ENCODE results near the gene HIC2. TPM values are rescaled to one million over a fixed set of nuclear protein-coding genes. Genes with fewer than 3 reads are reported as not detected.

HIC2 gene
- polyA plus RNA-seq, 3 donors: 0.34 to 3.9 (median 0.36) TPM

DNA sequence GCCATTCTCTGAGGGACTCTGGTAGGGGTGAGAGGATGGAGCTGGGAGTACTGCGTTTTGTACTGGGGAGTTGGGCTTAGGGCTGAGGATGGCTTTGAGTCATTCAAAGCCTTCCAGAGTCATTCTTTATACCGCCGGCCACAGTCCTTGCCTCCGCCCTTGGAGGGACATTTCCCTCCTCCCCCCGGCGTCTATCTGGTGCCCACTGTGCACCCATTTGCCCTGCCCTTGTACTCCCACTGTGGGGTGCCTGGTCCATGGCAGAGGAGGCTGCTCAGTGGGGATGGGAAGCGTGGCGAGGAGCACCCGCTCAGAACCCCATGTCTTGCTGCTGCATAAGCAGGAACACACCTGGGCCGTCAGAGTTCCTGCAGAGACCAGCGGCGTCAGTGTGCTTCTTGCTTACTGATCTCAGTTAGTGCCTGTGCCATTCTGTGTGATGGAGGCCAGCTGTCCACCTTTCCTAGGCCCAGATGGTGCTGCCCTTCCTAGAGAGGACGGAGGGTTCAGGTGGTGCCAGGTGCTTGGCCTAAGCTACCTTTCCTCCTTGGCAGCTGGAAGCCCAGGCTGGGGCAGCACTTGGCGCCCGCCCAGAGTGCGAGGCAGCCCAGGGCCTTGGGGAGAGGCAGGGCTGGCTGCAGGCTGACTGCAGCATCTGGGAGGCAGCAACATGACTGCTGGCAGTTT lies 26.7 kb downstream of the HIC2 start:
- H3K27ac Mint-ChIP-seq: peak overlapping the region in 3 of 7 donors; percentile 6 to 54 (median 31)
- Histone ChIP-seq H3K4me3 (replicated peaks in 1 of 3; ENCODE audit: low read depth in 2 of 3, low read length in 3 of 3) (no peak overlapping the region), H3K36me3 (replicated peaks in 1 of 2; ENCODE audit: control insufficient read depth in 1 of 2, insufficient read depth in 2 of 2, low read length in 2 of 2) (peaks cover 28 to 46% of the 10 kb centered on the region in 2 donors), H3K27me3 (ENCODE audit: control insufficient read depth in 2 of 2, insufficient read depth in 2 of 2, low read length in 2 of 2) (no peaks in the 10 kb centered on the region), H2AFZ (ENCODE audit: insufficient read depth, low read depth, low read length, poor library complexity, severe bottlenecking) (no peak overlapping the region), H3K27ac (ENCODE audit: low read depth in 1 of 2, low read length in 2 of 2) (no peak overlapping the region), H3K79me2 (ENCODE audit: insufficient read depth, low read length) (peaks cover 19% of the 10 kb centered on the region), H3K9me3 (replicated peaks in 1 of 2; ENCODE audit: control insufficient read depth in 1 of 2, insufficient read depth in 1 of 2, low read length in 2 of 2) (no peaks in the 10 kb centered on the region), H3K4me2 (replicated peaks; ENCODE audit: extremely low read depth, low read length, poor library complexity, severe bottlenecking) (no peak overlapping the region), H3K4me1 (ENCODE audit: control insufficient read depth in 1 of 2, insufficient read depth in 2 of 2, low read length in 2 of 2) (peaks cover 8 to 10% of the 10 kb centered on the region in 2 donors), H3K9ac (ENCODE audit: insufficient read depth, low read length, poor library complexity, severe bottlenecking) (no peak overlapping the region), H4K20me1 (ENCODE audit: insufficient read depth, low read length) (peaks cover 11% of the 10 kb centered on the region)
- no peak overlapping the region for H3K4me3 Mint-ChIP-seq
- H3K4me1 Mint-ChIP-seq: peaks cover 5% of the 10 kb centered on the region
- no peak for TF ChIP-seq CTCF (IDR thresholded peaks at IDR 0.05)
- intact Hi-C loops (cut with micrococcal nuclease): no loop called here
- WGBS (ENCODE audit: insufficient coverage): 94% methylated on average over 9 of the region's 16 CpGs
- no peaks in the 10 kb centered on the region for H3K9me3 Mint-ChIP-seq
- no peaks in the 10 kb centered on the region for H3K27me3 Mint-ChIP-seq (ENCODE audit: low read depth in 3 of 3)
- DNase-seq: no peak
- H3K36me3 Mint-ChIP-seq: peaks cover 25 to 48% of the 10 kb centered on the region in 2 donors

- DNase-seq: no peak
- H3K9me3 Mint-ChIP-seq: no peaks in the 10 kb centered on the region
- Histone ChIP-seq H2AFZ (ENCODE audit: insufficient read depth, low read depth, low read length, poor library complexity, severe bottlenecking) (no peak overlapping the region), H3K27ac (ENCODE audit: low read depth in 1 of 2, low read length in 2 of 2) (no peak overlapping the region), H4K20me1 (ENCODE audit: insufficient read depth, low read length) (peaks cover 11% of the 10 kb centered on the region), H3K36me3 (replicated peaks in 1 of 2; ENCODE audit: control insufficient read depth in 1 of 2, insufficient read depth in 2 of 2, low read length in 2 of 2) (peaks cover 28 to 51% of the 10 kb centered on the region in 2 donors), H3K9ac (ENCODE audit: insufficient read depth, low read length, poor library complexity, severe bottlenecking) (no peak overlapping the region), H3K4me3 (replicated peaks in 1 of 3; ENCODE audit: low read depth in 2 of 3, low read length in 3 of 3) (no peak overlapping the region), H3K4me2 (replicated peaks; ENCODE audit: extremely low read depth, low read length, poor library complexity, severe bottlenecking) (no peak overlapping the region), H3K27me3 (ENCODE audit: control insufficient read depth in 2 of 2, insufficient read depth in 2 of 2, low read length in 2 of 2) (no peaks in the 10 kb centered on the region), H3K9me3 (replicated peaks in 1 of 2; ENCODE audit: control insufficient read depth in 1 of 2, insufficient read depth in 1 of 2, low read length in 2 of 2) (no peaks in the 10 kb centered on the region), H3K4me1 (ENCODE audit: control insufficient read depth in 1 of 2, insufficient read depth in 2 of 2, low read length in 2 of 2) (peaks cover 8 to 10% of the 10 kb centered on the region in 2 donors), H3K79me2 (ENCODE audit: insufficient read depth, low read length) (peaks cover 19% of the 10 kb centered on the region)
- TF ChIP-seq CTCF (IDR thresholded peaks at IDR 0.05): no peak
- no peak overlapping the region for H3K4me3 Mint-ChIP-seq
- intact Hi-C loops (cut with micrococcal nuclease): no loop called here
- peaks cover 25 to 50% of the 10 kb centered on the region in 2 donors for H3K36me3 Mint-ChIP-seq
- H3K27ac Mint-ChIP-seq: peak overlapping the region in 1 of 7 donors; percentile 20
- H3K27me3 Mint-ChIP-seq (ENCODE audit: low read depth in 3 of 3): no peaks in the 10 kb centered on the region
- WGBS (ENCODE audit: insufficient coverage): 85% methylated on average over 30 of the region's 35 CpGs
- peaks cover 5% of the 10 kb centered on the region for H3K4me1 Mint-ChIP-seq
These were observed 27.7 kb downstream of the HIC2 start for GRCh38 chr22:21444701-21445436.
